NCI-H82 treated with DMSO at 0.1 percent for 48 hours (cell line): Measurements from ENCODE around the gene LCK.
A peak's percentile ranks its signal among the peaks of the same experiment; 100 is the strongest.
"Not testable (repeated sequence)": the region's sequence is repeated elsewhere in the genome, so short reads cannot be mapped to it uniquely, and the experiment has no call there.

Source experiments
- DNase-seq: peaks from one replicate; lab custom pipeline; 2025; ENCODE audit not compliant: unreplicated experiment; lab: John Stamatoyannopoulos, UW

LCK gene

GRCh38 chr1:32273391-32274208 is 22.5 kb downstream of the LCK start:
- DNase-seq = no peak

DNA sequence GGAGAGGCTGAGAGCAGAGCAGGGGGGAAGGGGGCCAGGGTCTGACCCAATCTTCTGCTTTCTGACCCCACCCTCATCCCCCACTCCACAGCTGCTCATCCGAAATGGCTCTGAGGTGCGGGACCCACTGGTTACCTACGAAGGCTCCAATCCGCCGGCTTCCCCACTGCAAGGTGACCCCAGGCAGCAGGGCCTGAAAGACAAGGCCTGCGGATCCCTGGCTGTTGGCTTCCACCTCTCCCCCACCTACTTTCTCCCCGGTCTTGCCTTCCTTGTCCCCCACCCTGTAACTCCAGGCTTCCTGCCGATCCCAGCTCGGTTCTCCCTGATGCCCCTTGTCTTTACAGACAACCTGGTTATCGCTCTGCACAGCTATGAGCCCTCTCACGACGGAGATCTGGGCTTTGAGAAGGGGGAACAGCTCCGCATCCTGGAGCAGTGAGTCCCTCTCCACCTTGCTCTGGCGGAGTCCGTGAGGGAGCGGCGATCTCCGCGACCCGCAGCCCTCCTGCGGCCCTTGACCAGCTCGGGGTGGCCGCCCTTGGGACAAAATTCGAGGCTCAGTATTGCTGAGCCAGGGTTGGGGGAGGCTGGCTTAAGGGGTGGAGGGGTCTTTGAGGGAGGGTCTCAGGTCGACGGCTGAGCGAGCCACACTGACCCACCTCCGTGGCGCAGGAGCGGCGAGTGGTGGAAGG is 23.7 kb downstream of the LCK start:
- no peak for DNase-seq

GRCh38 chr1:32275424-32275823 is 24.4 kb downstream of the LCK start:
- DNase-seq = no peak

DNA sequence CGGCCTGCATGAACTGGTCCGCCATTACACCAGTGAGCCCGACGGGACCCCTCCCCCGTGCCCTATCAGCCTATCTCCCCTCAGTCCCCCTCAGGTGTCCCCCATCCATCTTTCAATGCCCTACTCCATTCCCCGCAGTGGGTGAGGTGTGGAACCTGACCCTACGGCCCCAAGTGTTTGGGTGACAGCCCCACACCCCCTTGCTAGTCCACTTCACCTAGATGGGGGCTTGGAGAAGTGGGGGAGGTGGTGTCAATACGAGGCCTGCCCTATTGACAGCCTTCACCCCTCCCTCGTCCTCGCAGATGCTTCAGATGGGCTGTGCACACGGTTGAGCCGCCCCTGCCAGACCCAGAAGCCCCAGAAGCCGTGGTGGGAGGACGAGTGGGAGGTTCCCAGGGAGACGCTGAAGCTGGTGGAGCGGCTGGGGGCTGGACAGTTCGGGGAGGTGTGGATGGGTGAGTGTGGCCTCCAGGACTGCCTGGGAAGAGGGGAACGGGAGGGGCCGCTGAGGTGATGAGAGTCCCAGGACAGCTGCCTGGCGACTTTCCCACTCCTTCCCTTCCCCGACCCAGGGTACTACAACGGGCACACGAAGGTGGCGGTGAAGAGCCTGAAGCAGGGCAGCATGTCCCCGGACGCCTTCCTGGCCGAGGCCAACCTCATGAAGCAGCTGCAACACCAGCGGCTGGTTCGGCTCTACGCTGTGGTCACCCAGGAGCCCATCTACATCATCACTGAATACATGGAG is 25.1 kb downstream of the LCK start:
- DNase-seq = no peak

DNA sequence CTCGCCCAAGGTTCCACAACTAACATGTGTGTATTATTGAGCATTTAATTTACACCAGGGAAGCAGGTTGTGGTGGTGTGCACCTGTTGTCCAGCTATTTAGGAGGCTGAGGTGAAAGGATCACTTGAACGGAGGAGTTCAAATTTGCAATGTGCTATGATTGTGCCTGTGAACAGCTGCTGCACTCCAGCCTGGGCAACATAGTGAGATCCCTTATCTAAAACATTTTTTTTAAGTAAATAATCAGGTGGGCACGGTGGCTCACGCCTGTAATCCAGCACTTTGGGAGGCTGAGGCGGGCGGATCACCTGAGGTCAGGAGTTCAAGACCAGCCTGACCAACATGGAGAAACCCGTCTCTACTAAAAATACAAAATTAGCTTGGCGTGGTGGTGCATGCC is 33.7 kb downstream of the LCK start:
- DNase-seq = not testable (repeated sequence)

- no peak for DNase-seq
Measured at GRCh38 chr1:32285658-32286057, 34.6 kb downstream of the LCK start.

DNA sequence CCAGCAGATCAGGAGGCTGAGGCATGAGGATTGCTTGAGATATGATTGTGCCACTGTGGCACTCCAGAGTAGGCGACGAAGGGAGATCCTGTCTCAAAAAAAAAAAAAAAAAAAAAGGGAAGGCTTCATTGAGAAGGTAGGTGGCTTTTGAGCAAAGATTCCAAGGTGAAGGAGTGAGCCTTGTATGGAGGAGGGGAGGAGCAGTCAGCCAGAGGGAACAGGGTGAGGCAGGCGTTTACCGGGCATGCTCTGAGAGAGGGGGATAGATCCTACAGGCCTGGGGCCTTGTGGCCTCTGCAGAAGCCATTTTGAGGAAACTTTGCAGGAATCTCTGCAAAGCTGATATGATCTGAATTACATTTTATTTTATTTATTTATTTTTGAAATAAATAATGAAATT is 35.7 kb downstream of the LCK start:
- DNase-seq = no peak

GRCh38 chr1:32289256-32289655 is 38.2 kb downstream of the LCK start:
- DNase-seq = no peak

DNA sequence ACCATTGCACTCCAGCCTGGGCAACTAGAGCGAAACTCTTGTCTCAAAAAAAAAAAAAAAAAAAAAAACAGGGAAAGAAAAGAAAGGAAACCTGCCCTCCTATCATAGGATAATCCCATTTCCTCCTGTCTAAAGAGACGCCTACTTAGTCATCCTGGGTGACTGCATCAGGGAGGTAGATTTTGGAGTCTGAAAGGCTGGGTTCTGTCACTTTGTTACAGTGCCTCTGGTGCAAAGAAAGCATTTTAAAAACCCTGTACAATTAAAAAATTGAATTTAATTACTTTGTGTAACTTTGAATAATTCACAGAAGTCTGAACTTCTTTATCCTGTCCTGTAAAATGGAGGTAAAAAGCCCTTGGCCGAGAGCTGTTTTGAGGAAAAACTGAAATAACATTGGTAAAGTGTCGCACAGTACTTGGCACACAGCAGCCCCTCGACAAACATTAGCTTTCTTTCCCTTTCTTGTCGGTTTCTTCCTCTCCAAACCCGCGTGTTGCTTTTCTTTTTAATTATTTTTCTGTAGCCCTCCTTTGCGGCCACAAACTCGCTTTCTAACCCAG is 40.2 kb downstream of the LCK start:
- peak; percentile 38 for DNase-seq

- peak; percentile 93 for DNase-seq
Measured at GRCh38 chr1:32291708-32292538, 40.9 kb downstream of the LCK start, which contains the start of gene HDAC1. TSS of gene HDAC1 (plus strand) at chr1:32292083. CDS start at chr1:32292170, 87 bp downstream.

- not testable (repeated sequence) for DNase-seq
Measured at GRCh38 chr1:32298211-32298610, 47.1 kb downstream of the LCK start.

DNA sequence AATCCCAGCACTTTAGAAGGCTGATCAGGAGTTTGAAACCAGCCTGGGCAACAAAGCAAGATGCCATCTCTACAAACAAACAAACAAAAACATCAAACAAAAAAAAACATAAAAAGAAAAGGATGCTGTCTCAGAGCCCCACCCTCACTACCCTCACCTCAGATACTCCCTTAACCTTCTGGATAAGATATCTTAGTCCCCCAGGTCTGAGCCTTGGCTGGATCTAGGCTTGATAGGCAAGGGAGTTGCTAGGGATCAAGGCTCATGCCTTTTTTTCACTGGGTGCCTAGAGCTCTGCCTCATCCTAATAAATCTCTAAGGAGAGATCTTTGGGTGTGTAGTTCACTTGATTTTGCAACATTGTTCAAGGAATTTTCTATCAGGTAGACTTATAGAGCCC is 48.3 kb downstream of the LCK start:
- DNase-seq = no peak

DNA sequence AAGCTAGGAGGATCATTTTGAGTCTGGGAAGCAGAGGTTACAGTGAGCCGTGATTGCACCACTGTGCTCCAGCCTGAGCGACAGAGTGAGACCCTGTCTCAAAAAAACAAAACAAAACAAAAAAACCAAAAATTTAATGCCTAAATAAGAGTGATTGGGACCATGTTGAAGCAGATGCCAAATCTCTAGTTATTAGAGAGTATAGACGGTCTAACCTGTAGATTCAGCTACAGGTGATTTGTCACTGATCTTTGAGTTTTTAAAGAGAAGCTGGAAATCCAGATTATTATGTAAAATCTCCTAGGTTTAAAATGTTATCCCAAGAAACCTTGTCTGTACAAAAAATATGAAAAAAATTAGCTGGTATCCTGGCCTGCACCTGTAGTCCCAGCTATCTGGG is 52.3 kb downstream of the LCK start:
- no peak for DNase-seq

DNA sequence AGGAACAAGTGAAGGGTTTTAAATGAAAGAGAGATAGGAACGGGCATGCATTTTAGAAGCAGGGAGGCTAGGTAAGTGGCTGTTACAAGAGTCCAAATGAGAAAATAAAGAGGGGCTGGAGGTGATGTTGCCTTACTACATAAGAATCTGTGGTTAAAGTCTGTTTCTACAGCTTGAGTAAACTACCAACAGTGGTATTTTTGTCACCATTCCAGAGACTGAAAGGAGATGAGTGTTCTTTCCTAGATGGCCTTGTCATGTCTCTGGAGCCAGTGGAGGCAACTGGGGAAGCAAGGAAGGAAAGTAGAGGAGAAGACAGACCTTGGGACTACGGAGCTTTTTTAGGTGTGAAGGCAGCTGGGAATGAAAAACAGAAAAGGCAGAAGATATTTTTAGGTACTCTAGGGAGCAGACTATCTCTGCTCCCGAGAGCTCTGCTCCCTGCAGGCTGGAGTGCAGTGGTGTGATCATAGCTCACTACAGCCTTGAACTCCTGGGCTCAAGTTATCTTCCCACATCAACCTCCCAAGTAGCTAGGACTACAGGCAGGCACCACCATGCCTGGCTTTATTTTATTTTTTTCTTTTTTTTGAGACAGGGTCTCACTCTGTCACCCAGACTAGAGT is 53.0 kb downstream of the LCK start:
- DNase-seq = no peak

GRCh38 chr1:32305310-32305709 is 54.2 kb downstream of the LCK start:
- no peak for DNase-seq

- DNase-seq = no peak
Measured at GRCh38 chr1:32307324-32307723, 56.3 kb downstream of the LCK start.

GRCh38 chr1:32309960-32310359 is 58.9 kb downstream of the LCK start:
- DNase-seq = no peak

GRCh38 chr1:32311709-32312393 is 60.8 kb downstream of the LCK start:
- peak; percentile 24 for DNase-seq

DNA sequence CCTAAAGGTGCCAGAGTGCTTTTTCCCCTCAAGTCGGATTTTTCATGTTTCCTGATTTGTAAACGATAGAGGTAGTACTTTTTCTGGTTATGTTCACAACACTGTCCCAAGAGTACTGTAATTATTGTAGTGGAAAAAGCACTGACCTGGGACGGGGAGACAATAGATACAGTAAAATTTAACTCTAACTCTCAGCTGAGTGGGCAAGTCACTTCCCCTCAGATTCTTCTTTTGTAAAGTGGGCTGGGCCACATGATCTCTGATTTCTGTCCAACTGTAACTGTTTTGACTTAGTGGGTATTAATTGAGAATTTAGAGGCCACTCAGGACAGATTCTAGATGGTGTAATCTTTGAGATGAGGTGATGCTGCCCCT is 65.8 kb downstream of the LCK start:
- no peak for DNase-seq
